GM23338 (cell line): ENCODE results near the gene SEMA3C. TPM values are rescaled to one million over a fixed set of nuclear protein-coding genes. Genes with fewer than 3 reads are reported as not detected.
A peak's percentile ranks its signal among the peaks of the same experiment; 100 is the strongest.

Experiments
- ATAC-seq: fragments of 200-7000 bp; cut with Tn5 transposase; 3 replicates; pipeline ENCODE4 v1.9.1; 2020
- DNase-seq: peaks from one replicate; pipeline ENCODE4 v3.0.0-alpha.2; 2015; ENCODE audit warnings: low spot score
- H2AFZ ChIP-seq: fragments of 200-600 bp; sonication (generic); 2 replicates; pipeline ENCODE4 v1.8.0; 2016; ENCODE audit warnings: antibody characterized with exemption, mild to moderate bottlenecking, moderate library complexity
- H3F3A ChIP-seq: fragments of 200-600 bp; sonication (generic); replicated peaks from 2 replicates; pipeline ENCODE4 v1.8.0; 2017; ENCODE audit warnings: antibody characterized with exemption, mixed run types, low read depth
- H3K27ac ChIP-seq: fragments of 200-600 bp; sonication (generic); 2 replicates; pipeline ENCODE4 v1.6.1; 2016; ENCODE audit warnings: low read depth
- H3K27me3 ChIP-seq: fragments of 200-600 bp; sonication (generic); 2 replicates; pipeline ENCODE4 v1.8.0; 2016; ENCODE audit warnings: mild to moderate bottlenecking, mixed run types, moderate library complexity; ENCODE audit not compliant: insufficient read depth
- H3K36me3 ChIP-seq: fragments of 200-600 bp; sonication (generic); 2 replicates; pipeline ENCODE4 v1.8.0; 2016; ENCODE audit warnings: mild to moderate bottlenecking; ENCODE audit not compliant: insufficient read depth
- H3K4me1 ChIP-seq: fragments of 200-600 bp; sonication (generic); 2 replicates; pipeline ENCODE4 v1.8.0; 2016; ENCODE audit warnings: mild to moderate bottlenecking, moderate library complexity; ENCODE audit not compliant: insufficient read depth
- H3K4me2 ChIP-seq: fragments of 200-600 bp; sonication (generic); 2 replicates; pipeline ENCODE4 v1.7.1; 2017; ENCODE audit warnings: mixed run types
- H3K4me3 ChIP-seq: fragments of 200-600 bp; sonication (generic); 2 replicates; pipeline ENCODE4 v1.6.1; 2016; ENCODE audit warnings: mixed run types
- H3K79me2 ChIP-seq: fragments of 200-600 bp; sonication (generic); replicated peaks from 2 replicates; pipeline ENCODE4 v1.8.0; 2017; ENCODE audit warnings: mild to moderate bottlenecking; ENCODE audit not compliant: insufficient read depth
- H3K9me2 ChIP-seq: fragments of 200-600 bp; sonication (generic); 2 replicates; pipeline ENCODE4 v1.8.0; 2017; ENCODE audit not compliant: insufficient read depth
- H4K20me1 ChIP-seq: fragments of 200-600 bp; sonication (generic); replicated peaks from 2 replicates; pipeline ENCODE4 v1.8.0; 2017; ENCODE audit warnings: mild to moderate bottlenecking; ENCODE audit not compliant: insufficient read depth
- H3K27ac Mint-ChIP-seq: 2 replicates; pipeline ENCODE4 v1.8.0; 2020; ENCODE audit warnings: inconsistent platforms, mild to moderate bottlenecking, moderate library complexity, mixed read lengths
- H3K27me3 Mint-ChIP-seq: 3 replicates; pipeline ENCODE4 v1.8.0; 2022; ENCODE audit warnings: low read depth, mild to moderate bottlenecking, moderate library complexity, mixed read lengths, inconsistent platforms; ENCODE audit not compliant: insufficient read depth, poor library complexity
- H3K36me3 Mint-ChIP-seq: 3 replicates; pipeline ENCODE4 v1.8.0; 2021; ENCODE audit warnings: low read depth, mild to moderate bottlenecking, inconsistent platforms, moderate library complexity, mixed read lengths
- H3K4me1 Mint-ChIP-seq: 3 replicates; pipeline ENCODE4 v1.8.0; 2020; ENCODE audit warnings: mild to moderate bottlenecking, inconsistent platforms, mixed read lengths
- H3K4me3 Mint-ChIP-seq: 3 replicates; pipeline ENCODE4 v1.8.0; 2021; ENCODE audit warnings: moderate library complexity, mild to moderate bottlenecking, inconsistent platforms, mixed read lengths
- H3K9me3 Mint-ChIP-seq: 3 replicates; pipeline ENCODE4 v1.8.0; 2020; ENCODE audit warnings: moderate library complexity, mild to moderate bottlenecking, inconsistent platforms, mixed read lengths
- CREB1 ChIP-seq: fragments of 250-450 bp; sonication (Bioruptor Pico); IDR thresholded peaks from 2 replicates; pipeline ENCODE4 v1.5.0; 2020; ENCODE audit warnings: low read depth, mild to moderate bottlenecking, moderate library complexity
- CTCF ChIP-seq, 2 experiments: fragments of 200-600 bp in 1 of 2; sonication (generic) in 1 of 2; conservative IDR thresholded peaks; 2 replicates each; pipeline versions ENCODE4 v1.5.1 to v1.6.1; 2016 to 2017; ENCODE audit warnings: antibody characterized with exemption in 2 of 2, low read depth in 2 of 2, mild to moderate bottlenecking in 2 of 2, moderate library complexity in 1 of 2
- ETS1 ChIP-seq: IDR thresholded peaks from 2 replicates; pipeline ENCODE4 v1.6.1; 2016; ENCODE audit warnings: antibody characterized with exemption
- EZH2 ChIP-seq: fragments of 200-600 bp; sonication (generic); IDR thresholded peaks from one replicate; pipeline ENCODE4 v1.8.0; 2017; ENCODE audit warnings: antibody characterized with exemption, mild to moderate bottlenecking, low read depth; ENCODE audit not compliant: unreplicated experiment
- EZH2phosphoT487 ChIP-seq: fragments of 200-600 bp; sonication (generic); IDR thresholded peaks from one replicate; pipeline ENCODE4 v1.8.1; 2018; ENCODE audit warnings: antibody characterized with exemption; ENCODE audit not compliant: unreplicated experiment
- JUNB ChIP-seq: IDR thresholded peaks from one replicate; pipeline ENCODE4 v1.6.1; 2016; ENCODE audit warnings: antibody characterized with exemption; ENCODE audit not compliant: unreplicated experiment
- NANOG ChIP-seq: IDR thresholded peaks from 2 replicates; pipeline ENCODE4 v1.6.1; 2016; ENCODE audit warnings: antibody characterized with exemption, borderline replicate concordance
- POLR2AphosphoS5 ChIP-seq: IDR thresholded peaks from 2 replicates; pipeline ENCODE4 v1.6.1; 2016; ENCODE audit warnings: antibody characterized with exemption, low read depth
- STAT1 ChIP-seq: IDR thresholded peaks from one replicate; pipeline ENCODE4 v1.6.1; 2016; ENCODE audit warnings: antibody characterized with exemption; ENCODE audit not compliant: unreplicated experiment
- ZNF114 ChIP-seq: fragments of 250-450 bp; sonication (Bioruptor Pico); IDR thresholded peaks from 2 replicates; pipeline ENCODE4 v1.5.0; 2020; ENCODE audit warnings: mild to moderate bottlenecking, moderate library complexity
- ZNF331 ChIP-seq: fragments of 250-450 bp; sonication (Bioruptor Pico); IDR thresholded peaks from 2 replicates; pipeline ENCODE4 v1.5.0; 2020; ENCODE audit warnings: low read depth, mild to moderate bottlenecking, moderate library complexity
- polyA plus RNA-seq: library from polyadenylated mRNA; unstranded; fragments of >200 nt; fragmentation: Nextera tagmentation; extraction: Ambion mirVana; gene quantifications from 2 replicates; pipeline ENCODE4 v1.2.1, GENCODE V29; 2016
- total RNA-seq: library from RNA; depleted of rRNA; stranded (reverse); fragments of >200 nt; shearing (Covaris generic); gene quantifications from 2 replicates; pipeline ENCODE4 v1.2.3, GENCODE V29; 2014
- TF ChIP-seq, protein P1 (sequence below): IDR thresholded peaks from one replicate; pipeline ENCODE4 v1.6.1; 2018; ENCODE audit warnings: antibody characterized with exemption; ENCODE audit not compliant: unreplicated experiment
- TF ChIP-seq, protein P2 (sequence below): fragments of 250-450 bp; sonication (Bioruptor Pico); IDR thresholded peaks from 2 replicates; pipeline ENCODE4 v1.5.0; 2020; ENCODE audit warnings: mild to moderate bottlenecking, moderate library complexity

SEMA3C gene
- total and polyA plus RNA-seq, 2 experiments from 2014 or later = 1.0 to 3.5 TPM

DNA sequence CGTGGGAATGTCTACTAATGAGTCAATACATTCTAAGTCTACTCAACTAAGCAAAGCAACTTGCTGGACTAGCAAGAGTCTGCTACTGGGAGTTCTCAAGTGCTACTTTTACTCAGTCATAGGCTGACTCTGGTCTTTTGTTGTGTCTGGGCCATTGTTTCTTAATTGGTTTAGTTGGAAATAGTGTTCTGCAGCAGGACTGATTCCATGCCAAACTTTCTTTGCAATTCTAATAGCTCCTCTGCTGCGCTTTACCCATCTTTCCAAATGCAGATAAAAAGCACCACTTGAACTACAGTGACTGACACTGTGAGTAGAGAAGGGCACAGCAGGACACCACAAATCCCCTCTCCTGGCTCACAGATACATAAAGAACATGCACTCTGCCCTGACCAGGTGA lies 154.7 kb downstream of the SEMA3C start:
- H3K27ac ChIP-seq = no peak overlapping the region
- ATAC-seq = peak; percentile 100
- peak; percentile 85 for DNase-seq

More for the DNA sequence above, 154.7 kb downstream of the SEMA3C start:
- H4K20me1 ChIP-seq = no peaks in the 10 kb centered on the region
- Mint-ChIP-seq H3K27me3 (peaks cover 19% of the 10 kb centered on the region), H3K9me3 (no peaks in the 10 kb centered on the region; the same call in 2 of the 3 replicates), H3K4me1 (peaks cover 44% of the 10 kb centered on the region), H3K27ac (no peak overlapping the region), H3K36me3 (no peaks in the 10 kb centered on the region), H3K4me3 (peak overlapping the region; percentile 48; the same call in 1 of the 3 replicates)
- TF ChIP-seq, protein P1, sequence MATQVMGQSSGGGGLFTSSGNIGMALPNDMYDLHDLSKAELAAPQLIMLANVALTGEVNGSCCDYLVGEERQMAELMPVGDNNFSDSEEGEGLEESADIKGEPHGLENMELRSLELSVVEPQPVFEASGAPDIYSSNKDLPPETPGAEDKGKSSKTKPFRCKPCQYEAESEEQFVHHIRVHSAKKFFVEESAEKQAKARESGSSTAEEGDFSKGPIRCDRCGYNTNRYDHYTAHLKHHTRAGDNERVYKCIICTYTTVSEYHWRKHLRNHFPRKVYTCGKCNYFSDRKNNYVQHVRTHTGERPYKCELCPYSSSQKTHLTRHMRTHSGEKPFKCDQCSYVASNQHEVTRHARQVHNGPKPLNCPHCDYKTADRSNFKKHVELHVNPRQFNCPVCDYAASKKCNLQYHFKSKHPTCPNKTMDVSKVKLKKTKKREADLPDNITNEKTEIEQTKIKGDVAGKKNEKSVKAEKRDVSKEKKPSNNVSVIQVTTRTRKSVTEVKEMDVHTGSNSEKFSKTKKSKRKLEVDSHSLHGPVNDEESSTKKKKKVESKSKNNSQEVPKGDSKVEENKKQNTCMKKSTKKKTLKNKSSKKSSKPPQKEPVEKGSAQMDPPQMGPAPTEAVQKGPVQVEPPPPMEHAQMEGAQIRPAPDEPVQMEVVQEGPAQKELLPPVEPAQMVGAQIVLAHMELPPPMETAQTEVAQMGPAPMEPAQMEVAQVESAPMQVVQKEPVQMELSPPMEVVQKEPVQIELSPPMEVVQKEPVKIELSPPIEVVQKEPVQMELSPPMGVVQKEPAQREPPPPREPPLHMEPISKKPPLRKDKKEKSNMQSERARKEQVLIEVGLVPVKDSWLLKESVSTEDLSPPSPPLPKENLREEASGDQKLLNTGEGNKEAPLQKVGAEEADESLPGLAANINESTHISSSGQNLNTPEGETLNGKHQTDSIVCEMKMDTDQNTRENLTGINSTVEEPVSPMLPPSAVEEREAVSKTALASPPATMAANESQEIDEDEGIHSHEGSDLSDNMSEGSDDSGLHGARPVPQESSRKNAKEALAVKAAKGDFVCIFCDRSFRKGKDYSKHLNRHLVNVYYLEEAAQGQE = no peak
- no peak for TF ChIP-seq POLR2AphosphoS5
- peak; percentile 75 for TF ChIP-seq NANOG
- TF ChIP-seq CREB1 (CRISPR knock-in tag) = 0 out of 2 replicates have a peak, but pooled peaks have one; percentile 14
- TF ChIP-seq ZNF114 (CRISPR knock-in tag) = no peak
- TF ChIP-seq ZNF331 (CRISPR knock-in tag) = no peak
- no peak for TF ChIP-seq EZH2
- TF ChIP-seq STAT1 = no peak
- TF ChIP-seq EZH2phosphoT487 = no peak
- TF ChIP-seq, protein P2, sequence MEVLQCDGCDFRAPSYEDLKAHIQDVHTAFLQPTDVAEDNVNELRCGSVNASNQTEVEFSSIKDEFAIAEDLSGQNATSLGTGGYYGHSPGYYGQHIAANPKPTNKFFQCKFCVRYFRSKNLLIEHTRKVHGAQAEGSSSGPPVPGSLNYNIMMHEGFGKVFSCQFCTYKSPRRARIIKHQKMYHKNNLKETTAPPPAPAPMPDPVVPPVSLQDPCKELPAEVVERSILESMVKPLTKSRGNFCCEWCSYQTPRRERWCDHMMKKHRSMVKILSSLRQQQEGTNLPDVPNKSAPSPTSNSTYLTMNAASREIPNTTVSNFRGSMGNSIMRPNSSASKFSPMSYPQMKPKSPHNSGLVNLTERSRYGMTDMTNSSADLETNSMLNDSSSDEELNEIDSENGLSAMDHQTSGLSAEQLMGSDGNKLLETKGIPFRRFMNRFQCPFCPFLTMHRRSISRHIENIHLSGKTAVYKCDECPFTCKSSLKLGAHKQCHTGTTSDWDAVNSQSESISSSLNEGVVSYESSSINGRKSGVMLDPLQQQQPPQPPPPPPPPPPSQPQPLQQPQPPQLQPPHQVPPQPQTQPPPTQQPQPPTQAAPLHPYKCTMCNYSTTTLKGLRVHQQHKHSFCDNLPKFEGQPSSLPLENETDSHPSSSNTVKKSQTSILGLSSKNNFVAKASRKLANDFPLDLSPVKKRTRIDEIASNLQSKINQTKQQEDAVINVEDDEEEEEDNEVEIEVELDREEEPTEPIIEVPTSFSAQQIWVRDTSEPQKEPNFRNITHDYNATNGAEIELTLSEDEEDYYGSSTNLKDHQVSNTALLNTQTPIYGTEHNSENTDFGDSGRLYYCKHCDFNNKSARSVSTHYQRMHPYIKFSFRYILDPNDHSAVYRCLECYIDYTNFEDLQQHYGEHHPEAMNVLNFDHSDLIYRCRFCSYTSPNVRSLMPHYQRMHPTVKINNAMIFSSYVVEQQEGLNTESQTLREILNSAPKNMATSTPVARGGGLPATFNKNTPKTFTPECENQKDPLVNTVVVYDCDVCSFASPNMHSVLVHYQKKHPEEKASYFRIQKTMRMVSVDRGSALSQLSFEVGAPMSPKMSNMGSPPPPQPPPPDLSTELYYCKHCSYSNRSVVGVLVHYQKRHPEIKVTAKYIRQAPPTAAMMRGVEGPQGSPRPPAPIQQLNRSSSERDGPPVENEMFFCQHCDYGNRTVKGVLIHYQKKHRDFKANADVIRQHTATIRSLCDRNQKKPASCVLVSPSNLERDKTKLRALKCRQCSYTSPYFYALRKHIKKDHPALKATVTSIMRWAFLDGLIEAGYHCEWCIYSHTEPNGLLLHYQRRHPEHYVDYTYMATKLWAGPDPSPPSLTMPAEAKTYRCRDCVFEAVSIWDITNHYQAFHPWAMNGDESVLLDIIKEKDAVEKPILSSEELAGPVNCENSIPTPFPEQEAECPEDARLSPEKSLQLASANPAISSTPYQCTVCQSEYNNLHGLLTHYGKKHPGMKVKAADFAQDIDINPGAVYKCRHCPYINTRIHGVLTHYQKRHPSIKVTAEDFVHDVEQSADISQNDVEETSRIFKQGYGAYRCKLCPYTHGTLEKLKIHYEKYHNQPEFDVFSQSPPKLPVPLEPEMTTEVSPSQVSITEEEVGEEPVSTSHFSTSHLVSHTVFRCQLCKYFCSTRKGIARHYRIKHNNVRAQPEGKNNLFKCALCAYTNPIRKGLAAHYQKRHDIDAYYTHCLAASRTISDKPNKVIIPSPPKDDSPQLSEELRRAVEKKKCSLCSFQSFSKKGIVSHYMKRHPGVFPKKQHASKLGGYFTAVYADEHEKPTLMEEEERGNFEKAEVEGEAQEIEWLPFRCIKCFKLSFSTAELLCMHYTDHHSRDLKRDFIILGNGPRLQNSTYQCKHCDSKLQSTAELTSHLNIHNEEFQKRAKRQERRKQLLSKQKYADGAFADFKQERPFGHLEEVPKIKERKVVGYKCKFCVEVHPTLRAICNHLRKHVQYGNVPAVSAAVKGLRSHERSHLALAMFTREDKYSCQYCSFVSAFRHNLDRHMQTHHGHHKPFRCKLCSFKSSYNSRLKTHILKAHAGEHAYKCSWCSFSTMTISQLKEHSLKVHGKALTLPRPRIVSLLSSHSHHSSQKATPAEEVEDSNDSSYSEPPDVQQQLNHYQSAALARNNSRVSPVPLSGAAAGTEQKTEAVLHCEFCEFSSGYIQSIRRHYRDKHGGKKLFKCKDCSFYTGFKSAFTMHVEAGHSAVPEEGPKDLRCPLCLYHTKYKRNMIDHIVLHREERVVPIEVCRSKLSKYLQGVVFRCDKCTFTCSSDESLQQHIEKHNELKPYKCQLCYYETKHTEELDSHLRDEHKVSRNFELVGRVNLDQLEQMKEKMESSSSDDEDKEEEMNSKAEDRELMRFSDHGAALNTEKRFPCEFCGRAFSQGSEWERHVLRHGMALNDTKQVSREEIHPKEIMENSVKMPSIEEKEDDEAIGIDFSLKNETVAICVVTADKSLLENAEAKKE = peak; percentile 82
- TF ChIP-seq CTCF (conservative IDR thresholded peaks at IDR 0.05; ENCODE audit: low read depth in 2 of 2) = no peak
- TF ChIP-seq ETS1 = no peak
- TF ChIP-seq JUNB = no peak
- peaks cover 31% of the 10 kb centered on the region; the same call in 1 of the 2 replicates for H3K4me1 ChIP-seq
- no peak overlapping the region for H3K4me3 ChIP-seq
- H3F3A ChIP-seq = no peaks in the 10 kb centered on the region
- no peaks in the 10 kb centered on the region for H3K36me3 ChIP-seq
- peak overlapping the region; percentile 13 for H3K4me2 ChIP-seq
- no peaks in the 10 kb centered on the region for H3K27me3 ChIP-seq
- no peak overlapping the region for H2AFZ ChIP-seq
- no peaks in the 10 kb centered on the region for H3K9me2 ChIP-seq
- H3K79me2 ChIP-seq = no peaks in the 10 kb centered on the region
